Type B pancreatic cell (in vitro differentiated cells): ENCODE measurements around the gene SLC47A2. TPM values are rescaled to one million over a fixed set of nuclear protein-coding genes. Genes with fewer than 3 reads are reported as not detected.
A peak's percentile ranks its signal among the peaks of the same experiment; 100 is the strongest.

ENCODE experiments used
- DNase-seq: peaks from one replicate; pipeline ENCODE4 v3.0.0; 2021; ENCODE audit warnings: mixed read lengths; ENCODE audit not compliant: unreplicated experiment; ENCODE audit errors: extremely low spot score
- H3K27ac Mint-ChIP-seq: 2 replicates; pipeline ENCODE4 v1.8.0; 2021; ENCODE audit warnings: mild to moderate bottlenecking, mixed read lengths
- H3K27me3 Mint-ChIP-seq: 2 replicates; pipeline ENCODE4 v1.8.0; 2021; ENCODE audit warnings: mixed read lengths
- H3K36me3 Mint-ChIP-seq: 2 replicates; pipeline ENCODE4 v1.8.0; 2021; ENCODE audit warnings: mixed read lengths
- H3K4me1 Mint-ChIP-seq: one replicate; pipeline ENCODE4 v1.8.0; 2021; ENCODE audit warnings: mixed read lengths; ENCODE audit not compliant: unreplicated experiment
- H3K4me3 Mint-ChIP-seq: 2 replicates; pipeline ENCODE4 v1.8.0; 2021; ENCODE audit warnings: mild to moderate bottlenecking, mixed read lengths
- H3K9me3 Mint-ChIP-seq: 2 replicates; pipeline ENCODE4 v1.8.0; 2021; ENCODE audit warnings: mixed read lengths
- CTCF ChIP-seq: fragments of 200-600 bp; sonication (generic); conservative IDR thresholded peaks from 2 replicates; pipeline ENCODE4 v1.5.0; 2021; ENCODE audit warnings: antibody characterized with exemption, mild to moderate bottlenecking
- total RNA-seq: library from RNA; stranded (reverse); gene quantifications from 2 replicates; pipeline ENCODE4 v1.2.1, GENCODE V29; 2021; ENCODE audit warnings: low replicate concordance

SLC47A2 gene
- total RNA-seq, 1 donor from 2014 or later, result not detected

- Mint-ChIP-seq H3K27ac (no peak overlapping the region), H3K36me3 (no peaks in the 10 kb centered on the region), H3K9me3 (no peaks in the 10 kb centered on the region), H3K4me1 (peaks cover 7% of the 10 kb centered on the region), H3K4me3 (peak overlapping the region; percentile 83), H3K27me3 (peaks cover 10% of the 10 kb centered on the region)
- TF ChIP-seq CTCF, result no peak
- DNase-seq, result no peak
These were observed 28.1 kb upstream of the SLC47A2 start for GRCh38 chr17:19744492-19744891.

- Mint-ChIP-seq H3K4me1 (peaks cover 4% of the 10 kb centered on the region), H3K36me3 (no peaks in the 10 kb centered on the region), H3K27me3 (peaks cover 5% of the 10 kb centered on the region), H3K4me3 (peak overlapping the region; percentile 54), H3K27ac (no peak overlapping the region), H3K9me3 (no peaks in the 10 kb centered on the region)
- TF ChIP-seq CTCF, result no peak
- DNase-seq, result no peak
These were observed 27.0 kb upstream of the SLC47A2 start for GRCh38 chr17:19743101-19744100.

GRCh38 chr17:19742495-19742894, 26.1 kb upstream of the SLC47A2 start:
- Mint-ChIP-seq H3K9me3 (no peaks in the 10 kb centered on the region), H3K4me1 (no peaks in the 10 kb centered on the region), H3K27me3 (no peaks in the 10 kb centered on the region), H3K36me3 (no peaks in the 10 kb centered on the region), H3K27ac (no peak overlapping the region), H3K4me3 (peak overlapping the region; percentile 69)
- TF ChIP-seq CTCF, result no peak
- no peak for DNase-seq

GRCh38 chr17:19741832-19742457, 25.6 kb upstream of the SLC47A2 start:
- DNase-seq, result no peak
- H3K27ac Mint-ChIP-seq, result no peak overlapping the region
- no peak for TF ChIP-seq CTCF
- no peaks in the 10 kb centered on the region for H3K4me1 Mint-ChIP-seq
- H3K27me3 Mint-ChIP-seq, result no peaks in the 10 kb centered on the region
- no peak overlapping the region for H3K4me3 Mint-ChIP-seq
- no peaks in the 10 kb centered on the region for H3K9me3 Mint-ChIP-seq
- H3K36me3 Mint-ChIP-seq, result no peaks in the 10 kb centered on the region

- TF ChIP-seq CTCF, result no peak
- no peak overlapping the region for H3K27ac Mint-ChIP-seq
- H3K27me3 Mint-ChIP-seq, result no peaks in the 10 kb centered on the region
- H3K9me3 Mint-ChIP-seq, result no peaks in the 10 kb centered on the region
- H3K36me3 Mint-ChIP-seq, result no peaks in the 10 kb centered on the region
- no peaks in the 10 kb centered on the region for H3K4me1 Mint-ChIP-seq
- no peak for DNase-seq
- no peak overlapping the region for H3K4me3 Mint-ChIP-seq
These were observed 24.5 kb upstream of the SLC47A2 start for GRCh38 chr17:19740933-19741332.
